M059J (cell line): ENCODE data around the gene WDR48. TPM values are rescaled to one million over a fixed set of nuclear protein-coding genes. Genes with fewer than 3 reads are reported as not detected.

Source experiments
- DNase-seq: peaks from one replicate; pipeline ENCODE4 v3.0.0-alpha.2; 2012; ENCODE audit warnings: low read depth
- total RNA-seq: library from RNA; depleted of rRNA; stranded (reverse); fragments of >200 nt; shearing (Covaris generic); gene quantifications from 2 replicates; pipeline ENCODE4 v1.2.3, GENCODE V29; 2014

The WDR48 gene
- total RNA-seq, 1 experiment from 2014 or later = 20.0 TPM

- DNase-seq = no peak
Measured at GRCh38 chr3:39063143-39063542, 11.3 kb downstream of the WDR48 start.

- peak; percentile 14 for DNase-seq
Measured at GRCh38 chr3:39064646-39065045, 12.8 kb downstream of the WDR48 start.

GRCh38 chr3:39065197-39065596, 13.4 kb downstream of the WDR48 start:
- DNase-seq = peak; percentile 21

- DNase-seq = no peak
Measured at GRCh38 chr3:39067286-39067685, 15.5 kb downstream of the WDR48 start.

GRCh38 chr3:39068556-39068955, 16.7 kb downstream of the WDR48 start:
- no peak for DNase-seq

- no peak for DNase-seq
Measured at GRCh38 chr3:39075910-39076309, 24.1 kb downstream of the WDR48 start.

GRCh38 chr3:39079530-39079929, 27.7 kb downstream of the WDR48 start:
- no peak for DNase-seq

GRCh38 chr3:39080026-39080425, 28.2 kb downstream of the WDR48 start:
- no peak for DNase-seq

GRCh38 chr3:39082666-39083313, 31.0 kb downstream of the WDR48 start:
- DNase-seq = no peak

- no peak for DNase-seq
Measured at GRCh38 chr3:39086144-39086543, 34.3 kb downstream of the WDR48 start.

GRCh38 chr3:39088456-39088855, 36.6 kb downstream of the WDR48 start:
- no peak for DNase-seq

- DNase-seq = no peak
Measured at GRCh38 chr3:39088889-39089288, 37.1 kb downstream of the WDR48 start.

- no peak for DNase-seq
Measured at GRCh38 chr3:39090922-39091321, 39.1 kb downstream of the WDR48 start.

- DNase-seq = no peak
Measured at GRCh38 chr3:39094851-39095677, 43.2 kb downstream of the WDR48 start.

GRCh38 chr3:39095778-39096177, 44.0 kb downstream of the WDR48 start:
- no peak for DNase-seq

GRCh38 chr3:39096775-39097174, 45.0 kb downstream of the WDR48 start:
- peak; percentile 10 for DNase-seq

GRCh38 chr3:39097716-39098472, 46.1 kb downstream of the WDR48 start:
- no peak for DNase-seq

GRCh38 chr3:39098473-39099000, 46.7 kb downstream of the WDR48 start:
- DNase-seq = no peak

- no peak for DNase-seq
Measured at GRCh38 chr3:39099242-39099641, 47.4 kb downstream of the WDR48 start.

GRCh38 chr3:39099738-39100499, 48.1 kb downstream of the WDR48 start:
- DNase-seq = no peak

GRCh38 chr3:39100500-39100886, 48.7 kb downstream of the WDR48 start:
- DNase-seq = no peak
